ENCODE measurements around the gene IFT74.

IFT74 gene

GRCh38 chr9:26945591-26945990 lies 10.6 kb upstream of the IFT74 start:
- Histone ChIP-seq H3K27ac (ENCODE audit: low read length) (no peak overlapping the region), H3K9me3 (ENCODE audit: control insufficient read depth, insufficient read depth, low read length) (no peaks in the 10 kb centered on the region), H3K27me3 (ENCODE audit: control insufficient read depth, insufficient read depth, low read length) (no peaks in the 10 kb centered on the region), H3K4me1 (ENCODE audit: control insufficient read depth, insufficient read depth, low read length) (no peaks in the 10 kb centered on the region; the same call in 1 of the 2 replicates), H3K36me3 (ENCODE audit: control insufficient read depth, insufficient read depth, low read length) (no peaks in the 10 kb centered on the region), H3K4me3 (ENCODE audit: low read length) (peak overlapping the region; percentile 91; the same call in 1 of the 2 replicates)
- DNase-seq (ENCODE audit: low read depth, low spot score), result no peak
- WGBS (ENCODE audit: insufficient coverage, insufficient read length), result 100% methylated on average over 1 of the region's 2 CpGs

GRCh38 chr9:26946753-26947727 lies 9.2 kb upstream of the IFT74 start, which contains the start of gene PLAA:
Gene PLAA (minus strand): TSS chr9:26947242. CDS start chr9:26947045, 197 bp downstream.
- peak; percentile 72 for DNase-seq (ENCODE audit: low read depth, low spot score)
- H3K4me1 ChIP-seq (ENCODE audit: control insufficient read depth, insufficient read depth, low read length), result no peaks in the 10 kb centered on the region; the same call in 1 of the 2 replicates
- WGBS (ENCODE audit: insufficient coverage, insufficient read length), result no CpG with 5 or more reads among the region's 76 CpGs
- H3K27me3 ChIP-seq (ENCODE audit: control insufficient read depth, insufficient read depth, low read length), result no peaks in the 10 kb centered on the region
- H3K27ac ChIP-seq (ENCODE audit: low read length), result no peak within 1 kb of the TSS
- H3K9me3 ChIP-seq (ENCODE audit: control insufficient read depth, insufficient read depth, low read length), result no peaks in the 10 kb centered on the region
- peak within 1 kb of the TSS; percentile 91 for H3K4me3 ChIP-seq (ENCODE audit: low read length)
- H3K36me3 ChIP-seq (ENCODE audit: control insufficient read depth, insufficient read depth, low read length), result no peaks in the 10 kb centered on the region

GRCh38 chr9:26947736-26948135 lies 8.5 kb upstream of the IFT74 start:
- Histone ChIP-seq H3K9me3 (ENCODE audit: control insufficient read depth, insufficient read depth, low read length) (no peaks in the 10 kb centered on the region), H3K27ac (ENCODE audit: low read length) (no peak overlapping the region), H3K36me3 (ENCODE audit: control insufficient read depth, insufficient read depth, low read length) (no peaks in the 10 kb centered on the region), H3K4me3 (ENCODE audit: low read length) (peak overlapping the region; percentile 91; the same call in 1 of the 2 replicates), H3K27me3 (ENCODE audit: control insufficient read depth, insufficient read depth, low read length) (no peaks in the 10 kb centered on the region), H3K4me1 (ENCODE audit: control insufficient read depth, insufficient read depth, low read length) (no peaks in the 10 kb centered on the region; the same call in 1 of the 2 replicates)
- 100% methylated on average over 2 of the region's 9 CpGs for WGBS (ENCODE audit: insufficient coverage, insufficient read length)
- no peak for DNase-seq (ENCODE audit: low read depth, low spot score)

- Histone ChIP-seq H3K4me3 (ENCODE audit: low read length) (no peak overlapping the region), H3K4me1 (ENCODE audit: control insufficient read depth, insufficient read depth, low read length) (no peaks in the 10 kb centered on the region; the same call in 1 of the 2 replicates), H3K9me3 (ENCODE audit: control insufficient read depth, insufficient read depth, low read length) (no peaks in the 10 kb centered on the region), H3K36me3 (ENCODE audit: control insufficient read depth, insufficient read depth, low read length) (no peaks in the 10 kb centered on the region), H3K27me3 (ENCODE audit: control insufficient read depth, insufficient read depth, low read length) (no peaks in the 10 kb centered on the region), H3K27ac (ENCODE audit: low read length) (no peak overlapping the region)
- DNase-seq (ENCODE audit: low read depth, low spot score), result no peak
- WGBS (ENCODE audit: insufficient coverage, insufficient read length), result no CpG with 5 or more reads among the region's 6 CpGs
These were observed 6.6 kb upstream of the IFT74 start for GRCh38 chr9:26949637-26950069.

- Histone ChIP-seq H3K4me3 (ENCODE audit: low read length) (no peak overlapping the region), H3K4me1 (ENCODE audit: control insufficient read depth, insufficient read depth, low read length) (no peaks in the 10 kb centered on the region; the same call in 1 of the 2 replicates), H3K27me3 (ENCODE audit: control insufficient read depth, insufficient read depth, low read length) (no peaks in the 10 kb centered on the region), H3K9me3 (ENCODE audit: control insufficient read depth, insufficient read depth, low read length) (no peaks in the 10 kb centered on the region), H3K27ac (ENCODE audit: low read length) (no peak overlapping the region), H3K36me3 (ENCODE audit: control insufficient read depth, insufficient read depth, low read length) (no peaks in the 10 kb centered on the region)
- 100% methylated on average over 1 of the region's 1 CpG for WGBS (ENCODE audit: insufficient coverage, insufficient read length)
- no peak for DNase-seq (ENCODE audit: low read depth, low spot score)
These were observed 5.7 kb upstream of the IFT74 start for GRCh38 chr9:26950521-26950920.

GRCh38 chr9:26951794-26952193 lies 4.4 kb upstream of the IFT74 start:
- DNase-seq (ENCODE audit: low read depth, low spot score), result no peak
- Histone ChIP-seq H3K27me3 (ENCODE audit: control insufficient read depth, insufficient read depth, low read length) (no peaks in the 10 kb centered on the region), H3K36me3 (ENCODE audit: control insufficient read depth, insufficient read depth, low read length) (no peaks in the 10 kb centered on the region), H3K27ac (ENCODE audit: low read length) (no peak overlapping the region), H3K9me3 (ENCODE audit: control insufficient read depth, insufficient read depth, low read length) (no peaks in the 10 kb centered on the region), H3K4me1 (ENCODE audit: control insufficient read depth, insufficient read depth, low read length) (no peaks in the 10 kb centered on the region; the same call in 1 of the 2 replicates), H3K4me3 (ENCODE audit: low read length) (no peak overlapping the region)
- no CpG with 5 or more reads among the region's 3 CpGs for WGBS (ENCODE audit: insufficient coverage, insufficient read length)

- no peak for DNase-seq (ENCODE audit: low read depth, low spot score)
- Histone ChIP-seq H3K4me3 (ENCODE audit: low read length) (no peak overlapping the region), H3K9me3 (ENCODE audit: control insufficient read depth, insufficient read depth, low read length) (no peaks in the 10 kb centered on the region), H3K4me1 (ENCODE audit: control insufficient read depth, insufficient read depth, low read length) (no peaks in the 10 kb centered on the region), H3K36me3 (ENCODE audit: control insufficient read depth, insufficient read depth, low read length) (no peaks in the 10 kb centered on the region), H3K27ac (ENCODE audit: low read length) (no peak overlapping the region), H3K27me3 (ENCODE audit: control insufficient read depth, insufficient read depth, low read length) (no peaks in the 10 kb centered on the region)
- no CpG with 5 or more reads among the region's 3 CpGs for WGBS (ENCODE audit: insufficient coverage, insufficient read length)
These were observed 2.1 kb upstream of the IFT74 start for GRCh38 chr9:26954050-26954508.

- Histone ChIP-seq H3K27ac (ENCODE audit: low read length) (no peak overlapping the region), H3K27me3 (ENCODE audit: control insufficient read depth, insufficient read depth, low read length) (no peaks in the 10 kb centered on the region), H3K4me1 (ENCODE audit: control insufficient read depth, insufficient read depth, low read length) (no peaks in the 10 kb centered on the region), H3K9me3 (ENCODE audit: control insufficient read depth, insufficient read depth, low read length) (no peaks in the 10 kb centered on the region), H3K4me3 (ENCODE audit: low read length) (no peak overlapping the region; the same call in 1 of the 2 replicates), H3K36me3 (ENCODE audit: control insufficient read depth, insufficient read depth, low read length) (no peaks in the 10 kb centered on the region)
- no peak for DNase-seq (ENCODE audit: low read depth, low spot score)
- WGBS (ENCODE audit: insufficient coverage, insufficient read length), result no CpG with 5 or more reads among the region's 4 CpGs
These were observed 849 bp upstream of the IFT74 start for GRCh38 chr9:26955222-26955903.

- H3K4me1 ChIP-seq (ENCODE audit: control insufficient read depth, insufficient read depth, low read length), result no peaks in the 10 kb centered on the region
- no CpG with 5 or more reads among the region's 6 CpGs for WGBS (ENCODE audit: insufficient coverage, insufficient read length)
- no peaks in the 10 kb centered on the region for H3K27me3 ChIP-seq (ENCODE audit: control insufficient read depth, insufficient read depth, low read length)
- peak overlapping the region; percentile 63; the same call in 1 of the 2 replicates for H3K4me3 ChIP-seq (ENCODE audit: low read length)
- no peaks in the 10 kb centered on the region for H3K9me3 ChIP-seq (ENCODE audit: control insufficient read depth, insufficient read depth, low read length)
- H3K36me3 ChIP-seq (ENCODE audit: control insufficient read depth, insufficient read depth, low read length), result no peaks in the 10 kb centered on the region
- no peak for DNase-seq (ENCODE audit: low read depth, low spot score)
- H3K27ac ChIP-seq (ENCODE audit: low read length), result no peak overlapping the region
These were observed 635 bp downstream of the IFT74 start for GRCh38 chr9:26956860-26957233.

- H3K9me3 ChIP-seq (ENCODE audit: control insufficient read depth, insufficient read depth, low read length), result no peaks in the 10 kb centered on the region
- no peaks in the 10 kb centered on the region for H3K4me1 ChIP-seq (ENCODE audit: control insufficient read depth, insufficient read depth, low read length)
- H3K36me3 ChIP-seq (ENCODE audit: control insufficient read depth, insufficient read depth, low read length), result no peaks in the 10 kb centered on the region
- H3K27me3 ChIP-seq (ENCODE audit: control insufficient read depth, insufficient read depth, low read length), result no peaks in the 10 kb centered on the region
- DNase-seq (ENCODE audit: low read depth, low spot score), result no peak
- H3K27ac ChIP-seq (ENCODE audit: low read length), result no peak overlapping the region
- no peak overlapping the region for H3K4me3 ChIP-seq (ENCODE audit: low read length)
- WGBS (ENCODE audit: insufficient coverage, insufficient read length), result no CpG with 5 or more reads among the region's 1 CpG
These were observed 15.5 kb downstream of the IFT74 start for GRCh38 chr9:26971721-26972120.
